Cardiac septum (tissue), 1 donor: Measurements from ENCODE around the gene ITPK1. TPM values are rescaled to one million over a fixed set of nuclear protein-coding genes. Genes with fewer than 3 reads are reported as not detected.

ENCODE experiments used
- DNase-seq: peaks from one replicate; pipeline ENCODE4 v3.0.0-alpha.2; 2020; ENCODE audit warnings: low spot score
- intact Hi-C: fragments of 100-400 bp; cut with DNase I; formaldehyde crosslinking; loops from one replicate; pipeline ENCODE4 v1.14.0; 2022
- total RNA-seq: library from RNA; stranded (reverse); fragmentation: NEBNext Ultra II Directional; extraction: Animal tissue kit (Norgen Biotek cat#: 25700); gene quantifications from one replicate; pipeline ENCODE4 v1.2.1, GENCODE V29; 2021
- donor health status: DM: no; HTN: no; CAD: no.

Gene ITPK1
- total RNA-seq, 1 donor from 2014 or later = 77.1 TPM

GRCh38 chr14:92970271-92970670 lies 145.5 kb downstream of the ITPK1 start:
- no peak for DNase-seq
- intact Hi-C loops = loop anchor here (5.0 kb wide), 3 partner anchors 72 to 167 kb away; partner anchors contain the start of gene ITPK1

- intact Hi-C loops = loop anchor here (5.0 kb wide), 3 partner anchors 72 to 167 kb away; partner anchors contain the start of gene ITPK1
- DNase-seq = no peak
Measured at GRCh38 chr14:92969871-92970270, 145.9 kb downstream of the ITPK1 start.

GRCh38 chr14:92969430-92969829 lies 146.3 kb downstream of the ITPK1 start:
- intact Hi-C loops = no loop called here

GRCh38 chr14:92968291-92969020 lies 147.3 kb downstream of the ITPK1 start:
- no peak for DNase-seq
- intact Hi-C loops = no loop called here

More at GRCh38 chr14:92969430-92969829, 146.3 kb downstream of the ITPK1 start:
- no peak for DNase-seq

- DNase-seq = no peak
- intact Hi-C loops = no loop called here
Measured at GRCh38 chr14:92967346-92967926, 148.3 kb downstream of the ITPK1 start.

GRCh38 chr14:92965281-92965680 lies 150.4 kb downstream of the ITPK1 start:
- DNase-seq = no peak
- intact Hi-C loops = no loop called here

GRCh38 chr14:92964124-92965109 lies 151.3 kb downstream of the ITPK1 start:
- intact Hi-C loops = no loop called here
- DNase-seq = no peak

GRCh38 chr14:92963301-92964123 lies 152.2 kb downstream of the ITPK1 start:
- intact Hi-C loops = no loop called here
- no peak for DNase-seq

GRCh38 chr14:92962831-92963095 lies 153.0 kb downstream of the ITPK1 start:
- no peak for DNase-seq
- intact Hi-C loops = no loop called here

- no peak for DNase-seq
- intact Hi-C loops = no loop called here
Measured at GRCh38 chr14:92962031-92962830, 153.5 kb downstream of the ITPK1 start.

- intact Hi-C loops = no loop called here
- no peak for DNase-seq
Measured at GRCh38 chr14:92961567-92961855, 154.2 kb downstream of the ITPK1 start.

GRCh38 chr14:92960706-92961566 lies 154.8 kb downstream of the ITPK1 start:
- DNase-seq = no peak
- intact Hi-C loops = no loop called here

GRCh38 chr14:92959761-92960680 lies 155.7 kb downstream of the ITPK1 start:
- no peak for DNase-seq
- intact Hi-C loops = no loop called here

GRCh38 chr14:92959189-92959531 lies 156.6 kb downstream of the ITPK1 start:
- intact Hi-C loops = no loop called here

GRCh38 chr14:92958373-92959188 lies 157.1 kb downstream of the ITPK1 start:
- intact Hi-C loops = no loop called here
- no peak for DNase-seq

More at GRCh38 chr14:92959189-92959531, 156.6 kb downstream of the ITPK1 start:
- no peak for DNase-seq

- intact Hi-C loops = no loop called here
- no peak for DNase-seq
Measured at GRCh38 chr14:92956961-92957360, 158.8 kb downstream of the ITPK1 start.
